ENCODE data around the gene CD58.
"Not testable (repeated sequence)": the region's sequence is repeated elsewhere in the genome, so short reads cannot be mapped to it uniquely, and the experiment has no call there.

DNA sequence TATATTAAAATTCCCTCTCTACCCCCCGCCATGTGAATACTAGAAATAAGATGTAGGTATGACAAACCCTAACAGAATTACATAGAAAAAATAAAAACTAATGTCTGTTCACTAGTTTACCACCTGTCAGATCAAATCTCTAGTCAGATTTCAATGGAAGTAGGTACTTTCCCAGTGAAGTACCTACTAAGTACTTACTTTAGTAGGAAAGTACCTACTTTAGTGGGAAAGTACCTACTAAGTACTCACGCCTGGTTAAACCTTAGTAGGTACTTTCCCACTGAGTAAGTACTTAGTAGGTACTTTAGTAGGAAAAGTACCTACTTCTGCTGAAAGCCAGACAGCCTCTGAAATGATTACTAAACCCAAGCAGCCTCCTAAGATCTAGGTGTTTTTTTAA lies 38.0 kb upstream of the CD58 start:
- not testable (repeated sequence) for TF ChIP-seq POLR2A (IDR thresholded peaks at IDR 0.05)
- TF ChIP-seq, protein P1, sequence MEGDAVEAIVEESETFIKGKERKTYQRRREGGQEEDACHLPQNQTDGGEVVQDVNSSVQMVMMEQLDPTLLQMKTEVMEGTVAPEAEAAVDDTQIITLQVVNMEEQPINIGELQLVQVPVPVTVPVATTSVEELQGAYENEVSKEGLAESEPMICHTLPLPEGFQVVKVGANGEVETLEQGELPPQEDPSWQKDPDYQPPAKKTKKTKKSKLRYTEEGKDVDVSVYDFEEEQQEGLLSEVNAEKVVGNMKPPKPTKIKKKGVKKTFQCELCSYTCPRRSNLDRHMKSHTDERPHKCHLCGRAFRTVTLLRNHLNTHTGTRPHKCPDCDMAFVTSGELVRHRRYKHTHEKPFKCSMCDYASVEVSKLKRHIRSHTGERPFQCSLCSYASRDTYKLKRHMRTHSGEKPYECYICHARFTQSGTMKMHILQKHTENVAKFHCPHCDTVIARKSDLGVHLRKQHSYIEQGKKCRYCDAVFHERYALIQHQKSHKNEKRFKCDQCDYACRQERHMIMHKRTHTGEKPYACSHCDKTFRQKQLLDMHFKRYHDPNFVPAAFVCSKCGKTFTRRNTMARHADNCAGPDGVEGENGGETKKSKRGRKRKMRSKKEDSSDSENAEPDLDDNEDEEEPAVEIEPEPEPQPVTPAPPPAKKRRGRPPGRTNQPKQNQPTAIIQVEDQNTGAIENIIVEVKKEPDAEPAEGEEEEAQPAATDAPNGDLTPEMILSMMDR (IDR thresholded peaks at IDR 0.05), result not testable (repeated sequence)
